Stimulated activated CD4-positive, alpha-beta T cell treated with anti-CD3 and anti-CD28 coated beads, TNF-alpha, amount 100 ng/mL, for 1 hour (primary cell): Measurements from ENCODE around the gene COL23A1.
"Not testable (repeated sequence)": the region's sequence is repeated elsewhere in the genome, so short reads cannot be mapped to it uniquely, and the experiment has no call there.

Experiments used
- DNase-seq, 3 donors: peaks; one replicate each; pipeline ENCODE4 v3.0.0-alpha.2; 2020; ENCODE audit warnings: low read depth in 3 of 3, low spot score in 1 of 3

Gene COL23A1

GRCh38 chr5:178310130-178310865 is 279.9 kb downstream of the COL23A1 start:
- DNase-seq, result no peak

- DNase-seq, result no peak
Measured at GRCh38 chr5:178309271-178310013, 280.8 kb downstream of the COL23A1 start.

- DNase-seq, result no peak
Measured at GRCh38 chr5:178308541-178309092, 281.6 kb downstream of the COL23A1 start.

- no peak for DNase-seq
Measured at GRCh38 chr5:178307267-178308045, 282.7 kb downstream of the COL23A1 start.

DNA sequence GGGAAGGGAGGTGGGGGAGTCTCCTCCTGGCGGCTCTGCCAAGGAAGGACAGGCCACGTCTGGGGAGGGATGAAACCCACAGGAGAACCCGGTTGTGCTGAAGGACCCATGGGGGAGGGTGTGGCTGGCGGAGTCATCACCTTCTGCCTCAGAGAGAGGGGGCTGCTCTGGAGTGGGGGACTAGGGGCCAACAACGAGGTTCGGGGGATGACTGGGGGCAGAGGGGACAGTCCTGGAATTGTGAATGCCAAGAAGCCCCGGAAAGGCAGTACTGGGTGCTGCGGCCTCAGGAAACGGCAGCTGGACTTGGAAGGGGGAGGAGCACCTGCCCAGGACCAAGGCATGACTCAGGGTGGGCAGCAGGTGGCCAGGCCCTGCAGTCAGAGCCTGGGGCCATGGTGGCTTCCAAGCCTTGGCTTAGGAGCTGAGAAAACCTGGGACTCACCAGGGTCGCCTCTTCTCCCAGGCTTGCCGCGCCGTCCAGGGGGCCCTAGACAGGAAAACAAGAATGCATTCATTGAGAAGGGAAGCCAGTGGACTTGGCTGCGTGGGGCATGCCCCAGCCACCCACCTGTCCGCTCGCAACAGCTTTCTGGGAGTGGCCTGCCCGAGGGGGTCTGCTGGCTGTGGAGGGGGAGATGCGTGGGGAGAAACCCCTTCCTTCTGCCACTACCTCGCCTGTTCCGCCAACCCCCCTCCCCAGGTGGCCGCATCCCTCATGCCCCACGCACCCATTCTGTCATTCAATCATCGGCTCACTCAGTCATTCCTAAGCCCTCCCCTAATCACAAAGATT is 283.6 kb downstream of the COL23A1 start:
- DNase-seq, result no peak

GRCh38 chr5:178305801-178306200 is 284.4 kb downstream of the COL23A1 start:
- no peak for DNase-seq

DNA sequence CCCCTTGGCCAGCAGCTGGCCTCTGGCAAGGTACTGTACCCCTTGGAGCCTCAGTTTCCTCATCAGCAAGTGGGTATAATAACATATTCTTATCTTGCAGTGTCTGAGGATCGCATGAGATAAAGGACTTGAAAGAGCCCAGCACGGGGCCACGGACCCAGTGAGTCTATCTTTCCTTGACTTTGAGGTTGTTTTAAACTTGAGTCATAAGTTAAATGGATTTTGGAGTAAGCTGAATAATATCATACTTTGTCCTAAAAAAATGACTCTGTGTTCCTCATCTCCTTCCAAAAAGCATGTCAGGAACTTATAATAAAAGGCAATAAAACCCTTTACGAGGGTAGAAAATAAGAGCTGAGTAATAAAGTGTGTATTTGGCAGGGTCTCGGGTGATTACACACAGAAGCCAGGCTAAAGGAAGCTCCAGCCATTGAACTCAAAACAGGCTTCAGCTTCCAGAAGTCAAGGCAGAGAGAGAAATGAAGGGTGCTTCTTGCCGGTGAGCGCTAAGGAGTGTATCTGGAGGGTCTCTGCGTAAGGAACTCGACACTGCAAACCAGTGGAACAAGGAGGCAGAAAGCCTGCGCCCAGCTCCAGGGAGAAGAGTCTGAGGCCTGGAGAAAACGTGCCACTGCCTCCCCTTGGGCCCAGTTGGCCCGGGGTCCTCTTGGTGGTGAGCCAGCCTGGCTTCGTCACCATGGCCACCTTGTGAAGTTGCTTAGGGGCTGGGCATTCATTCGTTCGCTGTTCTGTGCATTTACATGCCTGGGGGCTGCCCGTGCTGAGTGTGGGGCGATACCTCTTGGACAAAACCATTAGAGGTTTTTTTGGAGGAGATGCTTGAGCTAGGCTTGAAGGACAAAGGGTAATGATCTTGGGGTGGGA is 285.2 kb downstream of the COL23A1 start:
- DNase-seq, result no peak

GRCh38 chr5:178304016-178304415 is 286.2 kb downstream of the COL23A1 start:
- no peak for DNase-seq

GRCh38 chr5:178302321-178302720 is 287.9 kb downstream of the COL23A1 start:
- DNase-seq, result not testable (repeated sequence)

- DNase-seq, result no peak
Measured at GRCh38 chr5:178301641-178302040, 288.6 kb downstream of the COL23A1 start.

DNA sequence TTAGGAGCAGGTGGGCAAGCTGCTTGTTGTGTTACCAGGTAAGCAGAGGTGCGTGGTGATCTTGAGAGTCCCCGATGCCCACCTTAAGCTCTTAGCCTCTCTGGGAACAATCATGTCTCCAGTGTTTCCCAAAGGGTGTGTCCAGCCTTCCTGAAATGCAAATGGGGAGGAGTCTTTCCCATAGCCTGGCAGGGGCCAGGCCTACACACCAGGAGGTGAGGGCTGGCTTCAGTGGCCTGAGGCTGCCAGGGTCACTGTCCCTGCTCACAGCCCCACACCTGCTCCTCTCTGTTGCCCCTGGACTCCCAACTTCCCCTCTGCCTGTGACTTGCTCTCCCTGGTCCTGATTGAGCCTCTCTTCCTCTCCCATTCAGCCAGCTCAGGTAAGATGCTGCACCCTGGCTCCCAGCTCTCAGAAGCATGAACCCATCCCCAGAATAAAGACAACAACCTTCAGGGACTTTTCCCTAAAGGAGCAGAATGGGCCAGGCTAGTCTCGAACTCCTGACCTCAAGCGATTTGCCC is 291.8 kb downstream of the COL23A1 start:
- no peak for DNase-seq

DNA sequence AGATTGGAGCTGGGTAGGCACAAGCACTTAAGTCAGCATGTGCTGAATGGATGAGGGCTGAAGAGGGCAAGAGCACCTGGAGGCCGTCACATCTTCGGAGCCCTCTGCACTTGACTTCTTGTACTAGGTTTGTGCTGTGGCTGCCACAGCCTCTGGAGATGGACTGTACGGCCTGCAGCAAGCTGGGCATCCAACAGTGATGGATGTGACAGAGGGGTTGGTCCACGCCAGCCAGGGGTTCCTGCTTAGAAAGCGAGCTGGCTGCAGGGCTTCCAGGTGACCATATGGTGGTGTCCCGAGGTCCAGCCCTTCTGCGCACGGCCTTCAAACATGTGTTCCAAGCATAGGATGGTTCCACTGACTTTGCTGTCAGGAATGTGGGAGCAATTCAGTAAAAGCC is 292.4 kb downstream of the COL23A1 start:
- no peak for DNase-seq

- no peak for DNase-seq
Measured at GRCh38 chr5:178296066-178296465, 294.1 kb downstream of the COL23A1 start.

DNA sequence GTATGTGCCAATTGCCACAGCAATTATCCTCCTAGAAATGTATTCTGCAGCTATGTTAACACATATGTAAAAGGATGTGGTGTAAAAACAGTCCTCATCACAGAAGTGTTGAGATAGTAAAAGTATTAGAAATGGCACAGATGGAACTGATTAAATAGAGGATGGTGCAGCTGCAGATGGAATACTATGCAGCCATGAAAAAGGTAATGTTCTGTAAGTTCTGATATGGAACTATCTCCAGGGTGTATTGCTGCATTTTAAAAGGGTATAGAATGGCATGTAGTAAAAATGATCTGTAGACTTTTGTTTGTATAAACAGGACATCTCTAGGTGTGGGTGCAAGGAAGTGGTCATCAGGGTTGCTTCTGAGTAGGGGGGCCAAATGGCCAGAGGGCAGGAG is 294.6 kb downstream of the COL23A1 start:
- DNase-seq, result no peak

DNA sequence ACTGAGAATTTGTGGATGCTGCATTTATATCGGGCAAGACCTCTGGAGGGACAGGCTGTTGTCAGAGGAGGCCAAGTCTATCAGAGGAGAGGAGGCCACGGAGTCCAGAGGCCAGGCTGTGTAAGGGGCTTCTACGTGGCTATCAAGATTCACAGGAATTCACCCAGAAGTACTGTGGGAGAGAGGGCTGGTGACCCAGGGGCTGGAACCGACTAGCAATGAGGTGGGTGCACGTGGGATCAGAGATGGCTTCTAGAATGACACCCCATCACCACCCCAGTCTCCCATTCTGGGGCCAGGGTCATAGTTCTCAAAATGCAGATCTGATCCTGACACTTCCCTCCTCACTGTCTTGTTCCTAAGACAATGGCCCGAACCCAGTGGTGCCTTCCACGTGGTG is 296.4 kb downstream of the COL23A1 start:
- no peak for DNase-seq

DNA sequence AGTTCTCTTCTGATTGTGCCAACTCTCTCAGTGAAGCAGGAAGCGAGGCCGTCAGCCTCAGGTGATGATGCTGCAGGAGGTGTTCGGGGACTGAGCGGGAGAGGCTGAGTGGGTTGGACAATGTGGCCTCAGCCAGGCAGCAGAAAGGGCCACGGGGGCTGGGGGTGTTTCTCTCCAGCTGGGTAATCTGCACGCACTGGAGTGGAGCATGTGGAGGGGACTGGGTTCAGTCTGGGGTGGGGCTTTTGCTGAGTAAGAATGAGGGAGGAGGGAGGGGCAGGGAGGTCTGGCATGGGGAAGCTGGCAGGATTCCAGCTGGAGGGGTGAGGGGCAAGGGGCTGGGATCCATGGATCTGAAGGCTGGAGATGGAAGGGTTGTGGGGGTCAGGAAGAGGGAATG is 296.8 kb downstream of the COL23A1 start:
- no peak for DNase-seq

DNA sequence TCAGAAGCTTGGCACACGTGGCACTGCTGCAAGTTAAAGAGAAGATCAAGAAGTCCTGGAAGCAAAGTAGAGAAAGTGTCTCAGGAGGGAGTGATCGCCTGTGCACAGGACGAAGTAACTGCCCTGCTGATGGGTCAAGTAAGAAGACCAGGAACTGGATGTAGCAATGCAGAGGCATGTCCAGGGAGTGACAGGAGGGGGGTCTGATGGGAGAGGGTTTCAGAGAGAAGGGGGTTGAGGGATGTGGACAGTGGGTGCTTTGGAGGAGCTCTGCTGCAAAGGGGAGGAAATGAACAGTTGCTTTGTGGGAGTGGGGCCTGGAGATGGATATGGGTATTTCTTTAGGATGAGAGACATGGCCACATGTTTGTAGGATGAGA is 297.4 kb downstream of the COL23A1 start:
- no peak for DNase-seq

DNA sequence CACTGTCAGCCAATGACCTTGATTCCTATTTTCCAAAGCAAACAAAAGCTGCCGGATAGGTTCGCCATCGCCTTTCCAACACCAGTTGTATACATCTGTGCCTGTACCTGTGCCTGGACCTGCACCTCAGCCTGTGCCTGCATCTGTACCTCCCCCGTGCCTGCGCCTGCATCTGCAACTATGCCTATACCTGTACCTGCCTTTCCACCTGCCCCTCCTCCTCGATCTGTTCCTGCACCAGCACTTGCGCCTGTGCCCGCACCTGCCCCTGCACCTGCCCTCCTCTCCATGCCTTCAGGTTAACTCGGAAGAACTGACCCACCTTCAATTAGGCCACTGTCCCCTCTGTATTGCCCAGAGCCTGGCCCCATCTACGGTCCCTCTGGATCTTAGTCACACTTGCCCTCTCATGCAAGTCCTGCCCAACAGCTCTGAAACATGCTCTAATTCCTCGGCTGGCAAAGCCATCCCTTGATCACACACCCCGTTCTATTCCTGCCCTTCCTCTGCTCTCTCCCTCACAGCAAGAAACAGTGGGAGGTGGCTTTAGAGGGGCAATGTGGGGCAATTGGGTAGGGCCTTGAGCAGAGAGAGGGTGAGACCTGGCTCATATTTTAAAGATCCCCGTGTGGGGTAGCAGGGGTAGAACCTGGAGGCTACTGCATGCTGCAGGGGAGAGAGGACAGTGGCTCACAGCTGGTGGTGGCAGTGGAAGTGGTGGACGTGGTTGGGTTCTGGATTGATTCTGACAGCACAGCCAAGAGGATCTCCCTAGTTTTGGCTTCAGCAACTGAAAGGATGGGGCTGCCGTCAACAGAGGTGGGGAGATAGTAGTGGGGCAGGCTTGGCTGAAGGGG is 298.0 kb downstream of the COL23A1 start:
- no peak for DNase-seq

GRCh38 chr5:178291161-178291561 is 299.0 kb downstream of the COL23A1 start:
- no peak for DNase-seq
